ENCODE measurements around the gene SLC35F4. TPM values are rescaled to one million over a fixed set of nuclear protein-coding genes. Genes with fewer than 3 reads are reported as not detected.

The SLC35F4 gene
- total and polyA plus RNA-seq, 2 donors (not counting 3 experiments of a cell fraction or from before 2014, with no cell fraction given) = not detected

GRCh38 chr14:57818511-57818910 lies 47.4 kb downstream of the SLC35F4 start:
- Histone ChIP-seq H3K9me1 (replicated peaks; ENCODE audit: control insufficient read depth, extremely low read depth, insufficient read depth, low read length) (no peaks in the 10 kb centered on the region), H3K9me3 (replicated peaks; ENCODE audit: control insufficient read depth, insufficient read depth, low read length) (no peaks in the 10 kb centered on the region), H4K20me1 (replicated peaks; ENCODE audit: control insufficient read depth, extremely low read depth, insufficient read depth, low read length) (no peaks in the 10 kb centered on the region), H3K4me3 (replicated peaks in 1 of 3; ENCODE audit: insufficient read depth in 1 of 3, low read depth in 1 of 3, low read length in 3 of 3) (no peak overlapping the region), H3K36me3 (ENCODE audit: control insufficient read depth in 2 of 2, extremely low read depth in 1 of 2, insufficient read depth in 2 of 2, low read length in 2 of 2) (no peaks in the 10 kb centered on the region), H3K79me2 (ENCODE audit: control insufficient read depth, insufficient read depth, low read length) (no peaks in the 10 kb centered on the region), H3K9ac (replicated peaks; ENCODE audit: extremely low read depth, insufficient read depth, low read length) (no peak overlapping the region), H2AFZ (ENCODE audit: low read depth, low read length) (no peak overlapping the region), H3K27me3 (ENCODE audit: control insufficient read depth in 2 of 2, insufficient read depth in 2 of 2, low read length in 2 of 2) (no peaks in the 10 kb centered on the region), H3K4me1 (ENCODE audit: control insufficient read depth, extremely low read depth, insufficient read depth, low read length) (no peaks in the 10 kb centered on the region), H3K27ac (ENCODE audit: insufficient read depth, low read depth, low read length) (no peak overlapping the region), H3K4me2 (ENCODE audit: insufficient read depth, low read length) (no peak overlapping the region)
- POLR2A ChIA-PET = no interaction called here
- CTCF ChIA-PET = no interaction called here
- TF ChIP-seq FOS (IDR thresholded peaks at IDR 0.05; ENCODE audit: borderline replicate concordance, insufficient read depth, low read length) = no peak
- TF ChIP-seq JUN (IDR thresholded peaks at IDR 0.05; ENCODE audit: borderline replicate concordance, insufficient read depth, insufficient read length, low read depth) = no peak
- TF ChIP-seq MAX (IDR thresholded peaks at IDR 0.05; ENCODE audit: insufficient read depth, insufficient read length) = no peak
- TF ChIP-seq GATA2 (IDR thresholded peaks at IDR 0.05; ENCODE audit: insufficient read depth, insufficient read length, low read depth, low read length) = no peak
- no peak for TF ChIP-seq POLR2AphosphoS5 (IDR thresholded peaks at IDR 0.05; ENCODE audit: insufficient read depth, low read depth, low read length)
- TF ChIP-seq POLR2A (IDR thresholded peaks at IDR 0.05; ENCODE audit: low read depth, low read length) = no peak
- TF ChIP-seq EZH2 (IDR thresholded peaks at IDR 0.05; ENCODE audit: borderline replicate concordance, low read depth, low read length, severe bottlenecking) = no peak
- TF ChIP-seq MYC (IDR thresholded peaks at IDR 0.05; ENCODE audit: low read depth, low read length) = no peak
- no peak for TF ChIP-seq CTCF (IDR thresholded peaks at IDR 0.05; ENCODE audit: extremely low read depth in 1 of 2, insufficient read depth in 1 of 2, low read depth in 1 of 2, low read length in 2 of 2)
- DNase-seq (ENCODE audit: low read depth, low spot score) (no peak), FAIRE-seq (no peak)
- dilution Hi-C loops (cut with MboI; ENCODE audit: extremely low pct_ligation_motif_present, low sequenced_read_pairs) = no loop called here
- intact Hi-C loops (cut with micrococcal nuclease) = no loop called here
- BruUV-seq (replicated peaks) = no TSS peak

Data from endothelial cell of umbilical vein (primary cell).